HL-60 (cell line): ENCODE results near the gene TYW1.
"Not testable (repeated sequence)": the region's sequence is repeated elsewhere in the genome, so short reads cannot be mapped to it uniquely, and the experiment has no call there.

ENCODE experiments used
- DNase-seq, 2 experiments: peaks; one replicate each; pipeline ENCODE4 v3.0.0-alpha.2; 2010 to 2020; ENCODE audit warnings: low read depth in 1 of 2, low spot score in 1 of 2
- H3K27ac ChIP-seq: fragments of 250-450 bp; sonication (Bioruptor Pico); replicated peaks from 2 replicates; pipeline ENCODE4 v1.5.1; 2020; ENCODE audit warnings: mild to moderate bottlenecking, moderate library complexity
- H3K27me3 ChIP-seq: fragments of 250-450 bp; sonication (Bioruptor Pico); 2 replicates; pipeline ENCODE4 v1.5.1; 2021; ENCODE audit warnings: mild to moderate bottlenecking, moderate library complexity; ENCODE audit not compliant: insufficient read depth, poor library complexity, severe bottlenecking
- H3K4me3 ChIP-seq: replicated peaks from 2 replicates; pipeline ENCODE4 v1.5.1; 2011; ENCODE audit warnings: mild to moderate bottlenecking, control low read depth, low read length; ENCODE audit not compliant: insufficient read depth
- GABPA ChIP-seq: IDR thresholded peaks from 2 replicates; pipeline ENCODE4 v1.6.1; 2012; ENCODE audit warnings: low read depth
- POLR2AphosphoS5 ChIP-seq: IDR thresholded peaks from 2 replicates; pipeline ENCODE4 v1.6.1; 2012; ENCODE audit warnings: low read depth
- SPI1 ChIP-seq: IDR thresholded peaks from 2 replicates; pipeline ENCODE4 v1.6.1; 2012; ENCODE audit warnings: low read depth, mild to moderate bottlenecking, borderline replicate concordance
- TF ChIP-seq, protein P1 (sequence below): IDR thresholded peaks from 2 replicates; pipeline ENCODE4 v1.6.1; 2012; ENCODE audit warnings: low read depth; ENCODE audit not compliant: insufficient replicate concordance
- TF ChIP-seq, protein P2 (sequence below): IDR thresholded peaks from one replicate; pipeline ENCODE4 v1.5.1; 2011; ENCODE audit warnings: low read length, control low read depth, inconsistent platforms; ENCODE audit not compliant: insufficient read depth

TYW1 gene

DNA sequence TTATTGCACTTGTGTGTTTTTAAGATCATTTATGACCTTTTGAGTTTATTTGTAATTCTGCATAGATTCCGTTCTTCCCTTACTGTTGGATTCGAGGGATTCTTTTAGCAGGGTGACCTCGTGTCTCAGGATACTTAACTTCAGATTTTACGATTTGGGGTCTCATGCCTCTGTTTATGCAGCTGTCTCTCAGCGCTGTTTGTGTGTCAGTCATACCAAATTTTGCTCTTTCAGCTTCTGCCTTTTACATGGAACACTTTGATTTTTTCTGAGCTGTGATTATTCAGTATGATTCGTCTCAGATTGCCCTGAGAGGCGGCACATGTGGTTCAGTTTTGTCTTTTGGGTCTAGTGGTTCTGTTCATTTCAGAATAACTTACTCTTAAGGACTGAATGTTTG is 236.9 kb downstream of the TYW1 start:
- not testable (repeated sequence) for H3K27ac ChIP-seq, H3K27me3 ChIP-seq, H3K4me3 ChIP-seq, DNase-seq

DNA sequence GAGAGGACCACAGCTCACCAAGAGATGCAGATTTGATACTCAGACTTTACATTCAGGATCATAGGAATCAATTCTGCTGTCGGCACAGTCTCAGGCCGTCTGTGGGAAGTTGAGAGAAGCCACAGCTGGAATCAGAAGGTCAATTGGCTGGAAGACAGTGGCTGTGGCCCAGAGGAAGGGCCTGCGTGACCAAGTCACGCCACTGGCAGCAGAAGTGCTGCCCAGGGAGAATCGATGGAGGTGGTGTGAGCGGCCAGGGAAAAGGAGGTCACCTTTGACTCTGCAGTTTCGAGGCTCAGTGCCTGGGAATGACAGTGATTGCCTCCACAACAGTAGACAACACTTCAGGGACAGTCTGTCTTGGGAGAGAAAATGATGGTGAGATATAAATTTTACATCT is 239.6 kb downstream of the TYW1 start:
- not testable (repeated sequence) for H3K27ac ChIP-seq, H3K4me3 ChIP-seq, DNase-seq, H3K27me3 ChIP-seq

DNA sequence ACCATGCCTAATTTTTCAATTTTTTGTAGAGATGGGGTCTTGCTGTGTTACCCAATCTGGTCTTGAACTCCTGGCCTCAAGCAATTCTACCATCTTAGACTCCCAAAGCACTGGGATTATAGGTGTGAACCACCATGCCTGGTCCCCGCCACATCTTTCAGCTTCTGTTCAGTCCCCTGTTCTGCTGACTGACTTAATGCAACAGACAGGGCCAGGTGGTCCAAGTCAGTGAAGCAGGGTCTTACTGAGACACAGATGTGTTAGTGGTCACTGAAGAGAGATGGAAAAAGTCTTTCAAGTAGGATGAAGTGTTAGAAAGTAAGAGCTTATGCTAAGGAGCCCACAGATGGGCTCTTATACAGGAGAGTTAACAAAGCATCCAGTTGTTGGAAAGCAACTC is 246.2 kb downstream of the TYW1 start:
- not testable (repeated sequence) for H3K4me3 ChIP-seq, H3K27me3 ChIP-seq, H3K27ac ChIP-seq, DNase-seq

DNA sequence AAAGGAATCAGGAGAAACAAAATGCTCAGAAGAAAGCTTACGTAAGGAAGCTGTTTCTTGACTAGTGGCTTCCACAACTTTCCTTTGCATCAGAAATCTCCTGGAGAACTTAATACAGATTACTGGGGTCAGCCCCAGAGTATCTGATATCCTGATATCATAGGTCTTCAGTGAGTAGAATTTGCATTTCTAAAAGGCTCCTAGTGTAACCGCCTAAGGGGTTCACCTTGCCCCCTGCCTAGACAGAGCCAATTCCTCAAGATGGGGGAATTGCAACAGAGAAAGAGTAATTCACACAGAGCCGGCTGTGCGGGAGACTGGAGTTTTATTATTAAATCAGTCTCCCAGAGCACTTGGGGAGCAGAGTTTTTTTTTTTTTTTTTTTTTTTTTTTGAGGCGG is 251.7 kb downstream of the TYW1 start:
- not testable (repeated sequence) for H3K27ac ChIP-seq, DNase-seq, H3K27me3 ChIP-seq, H3K4me3 ChIP-seq

DNA sequence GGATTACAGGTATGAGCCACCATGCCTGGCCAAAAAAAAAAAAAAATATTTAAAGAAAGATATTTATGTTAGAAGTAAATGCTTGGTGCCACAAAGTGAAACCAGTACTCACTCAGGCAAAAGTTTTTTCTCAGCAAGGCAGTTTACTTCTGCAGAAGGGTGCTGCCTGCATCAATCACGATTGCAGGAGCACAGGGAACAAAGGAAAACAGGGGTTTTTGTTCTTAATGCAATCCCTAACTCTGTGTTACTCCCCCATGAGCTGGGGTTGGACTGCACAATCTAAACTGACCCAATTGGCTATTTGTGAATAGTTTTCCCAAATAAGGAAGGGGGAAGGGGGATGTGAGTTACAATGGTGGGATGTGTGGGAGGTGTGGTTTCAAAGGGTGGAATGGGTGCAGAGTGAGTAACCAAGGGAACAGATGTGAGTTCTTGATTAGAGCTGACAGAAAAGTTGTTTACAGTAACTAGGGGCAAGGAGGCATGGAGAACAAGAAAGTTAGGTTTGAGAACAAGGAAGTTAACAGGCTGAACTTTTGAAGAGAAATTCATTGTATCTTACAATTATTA is 255.4 kb downstream of the TYW1 start:
- TF ChIP-seq, protein P1, sequence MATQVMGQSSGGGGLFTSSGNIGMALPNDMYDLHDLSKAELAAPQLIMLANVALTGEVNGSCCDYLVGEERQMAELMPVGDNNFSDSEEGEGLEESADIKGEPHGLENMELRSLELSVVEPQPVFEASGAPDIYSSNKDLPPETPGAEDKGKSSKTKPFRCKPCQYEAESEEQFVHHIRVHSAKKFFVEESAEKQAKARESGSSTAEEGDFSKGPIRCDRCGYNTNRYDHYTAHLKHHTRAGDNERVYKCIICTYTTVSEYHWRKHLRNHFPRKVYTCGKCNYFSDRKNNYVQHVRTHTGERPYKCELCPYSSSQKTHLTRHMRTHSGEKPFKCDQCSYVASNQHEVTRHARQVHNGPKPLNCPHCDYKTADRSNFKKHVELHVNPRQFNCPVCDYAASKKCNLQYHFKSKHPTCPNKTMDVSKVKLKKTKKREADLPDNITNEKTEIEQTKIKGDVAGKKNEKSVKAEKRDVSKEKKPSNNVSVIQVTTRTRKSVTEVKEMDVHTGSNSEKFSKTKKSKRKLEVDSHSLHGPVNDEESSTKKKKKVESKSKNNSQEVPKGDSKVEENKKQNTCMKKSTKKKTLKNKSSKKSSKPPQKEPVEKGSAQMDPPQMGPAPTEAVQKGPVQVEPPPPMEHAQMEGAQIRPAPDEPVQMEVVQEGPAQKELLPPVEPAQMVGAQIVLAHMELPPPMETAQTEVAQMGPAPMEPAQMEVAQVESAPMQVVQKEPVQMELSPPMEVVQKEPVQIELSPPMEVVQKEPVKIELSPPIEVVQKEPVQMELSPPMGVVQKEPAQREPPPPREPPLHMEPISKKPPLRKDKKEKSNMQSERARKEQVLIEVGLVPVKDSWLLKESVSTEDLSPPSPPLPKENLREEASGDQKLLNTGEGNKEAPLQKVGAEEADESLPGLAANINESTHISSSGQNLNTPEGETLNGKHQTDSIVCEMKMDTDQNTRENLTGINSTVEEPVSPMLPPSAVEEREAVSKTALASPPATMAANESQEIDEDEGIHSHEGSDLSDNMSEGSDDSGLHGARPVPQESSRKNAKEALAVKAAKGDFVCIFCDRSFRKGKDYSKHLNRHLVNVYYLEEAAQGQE: no peak
- TF ChIP-seq SPI1: no peak
- TF ChIP-seq, protein P2, sequence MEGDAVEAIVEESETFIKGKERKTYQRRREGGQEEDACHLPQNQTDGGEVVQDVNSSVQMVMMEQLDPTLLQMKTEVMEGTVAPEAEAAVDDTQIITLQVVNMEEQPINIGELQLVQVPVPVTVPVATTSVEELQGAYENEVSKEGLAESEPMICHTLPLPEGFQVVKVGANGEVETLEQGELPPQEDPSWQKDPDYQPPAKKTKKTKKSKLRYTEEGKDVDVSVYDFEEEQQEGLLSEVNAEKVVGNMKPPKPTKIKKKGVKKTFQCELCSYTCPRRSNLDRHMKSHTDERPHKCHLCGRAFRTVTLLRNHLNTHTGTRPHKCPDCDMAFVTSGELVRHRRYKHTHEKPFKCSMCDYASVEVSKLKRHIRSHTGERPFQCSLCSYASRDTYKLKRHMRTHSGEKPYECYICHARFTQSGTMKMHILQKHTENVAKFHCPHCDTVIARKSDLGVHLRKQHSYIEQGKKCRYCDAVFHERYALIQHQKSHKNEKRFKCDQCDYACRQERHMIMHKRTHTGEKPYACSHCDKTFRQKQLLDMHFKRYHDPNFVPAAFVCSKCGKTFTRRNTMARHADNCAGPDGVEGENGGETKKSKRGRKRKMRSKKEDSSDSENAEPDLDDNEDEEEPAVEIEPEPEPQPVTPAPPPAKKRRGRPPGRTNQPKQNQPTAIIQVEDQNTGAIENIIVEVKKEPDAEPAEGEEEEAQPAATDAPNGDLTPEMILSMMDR: no peak
- no peak for TF ChIP-seq POLR2AphosphoS5
- no peak for TF ChIP-seq GABPA
- no peak for DNase-seq
- no peaks in the 10 kb centered on the region for H3K27me3 ChIP-seq
- H3K27ac ChIP-seq: no peak overlapping the region
- no peak overlapping the region for H3K4me3 ChIP-seq

DNA sequence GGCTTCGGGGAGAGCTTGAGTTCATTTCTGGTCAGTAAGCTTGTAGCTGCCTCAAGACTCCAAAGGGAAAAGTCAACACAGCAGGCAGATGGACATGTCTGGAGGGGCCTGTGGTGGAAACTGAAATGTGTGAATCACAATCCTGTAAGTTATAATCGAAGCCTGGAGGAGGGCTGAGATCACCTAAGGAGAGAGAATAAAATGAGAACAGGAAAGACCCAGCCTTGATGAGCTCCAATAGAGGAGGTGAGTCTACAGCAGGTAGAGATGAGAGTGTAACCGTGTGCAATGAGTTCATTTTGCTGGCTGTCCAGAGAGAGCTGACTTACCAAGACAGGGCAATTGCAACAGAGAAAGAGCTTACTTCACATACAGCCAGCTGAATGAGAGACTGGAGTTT is 258.4 kb downstream of the TYW1 start:
- H3K4me3 ChIP-seq, H3K27me3 ChIP-seq, H3K27ac ChIP-seq, DNase-seq: not testable (repeated sequence)

DNA sequence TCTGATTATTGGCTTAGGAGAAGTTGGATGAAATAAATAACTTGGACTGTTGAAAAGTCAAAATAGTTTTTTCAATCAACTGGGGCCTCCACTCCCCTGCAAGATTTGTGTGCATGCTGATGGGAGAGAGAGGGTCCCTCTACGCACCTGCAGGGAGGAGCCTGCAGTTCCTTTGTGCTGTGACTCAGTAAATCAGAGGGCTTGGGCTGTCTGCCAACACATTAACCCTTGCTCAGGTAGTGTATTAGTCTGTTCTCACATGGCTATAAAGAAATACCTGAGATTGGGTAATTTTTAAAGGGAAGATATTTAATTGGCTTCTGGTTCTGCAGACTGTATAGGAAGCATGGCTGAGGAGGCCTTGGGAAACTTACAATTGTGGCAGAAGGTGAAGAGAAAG is 261.1 kb downstream of the TYW1 start:
- DNase-seq, H3K4me3 ChIP-seq, H3K27ac ChIP-seq, H3K27me3 ChIP-seq: not testable (repeated sequence)

DNA sequence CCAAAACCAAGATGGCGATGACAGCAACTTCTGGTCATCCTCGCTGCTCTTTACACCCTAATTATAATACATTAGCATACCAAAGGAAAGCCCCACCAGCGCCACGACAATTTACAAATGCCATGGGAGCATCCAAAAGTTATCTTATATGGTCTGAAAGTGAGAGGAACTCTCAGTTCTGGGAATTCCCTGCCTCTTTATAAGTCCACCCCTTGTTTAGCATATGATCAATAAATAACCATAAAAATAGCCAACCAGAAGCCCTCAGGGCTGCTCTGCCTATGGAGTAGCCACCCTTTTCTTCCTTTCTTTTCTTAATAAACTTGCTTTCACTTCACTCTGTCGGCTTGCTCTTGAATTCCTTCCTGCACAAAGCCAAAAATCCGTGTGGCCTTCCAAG is 262.7 kb downstream of the TYW1 start:
- not testable (repeated sequence) for DNase-seq, H3K27me3 ChIP-seq, H3K4me3 ChIP-seq, H3K27ac ChIP-seq

DNA sequence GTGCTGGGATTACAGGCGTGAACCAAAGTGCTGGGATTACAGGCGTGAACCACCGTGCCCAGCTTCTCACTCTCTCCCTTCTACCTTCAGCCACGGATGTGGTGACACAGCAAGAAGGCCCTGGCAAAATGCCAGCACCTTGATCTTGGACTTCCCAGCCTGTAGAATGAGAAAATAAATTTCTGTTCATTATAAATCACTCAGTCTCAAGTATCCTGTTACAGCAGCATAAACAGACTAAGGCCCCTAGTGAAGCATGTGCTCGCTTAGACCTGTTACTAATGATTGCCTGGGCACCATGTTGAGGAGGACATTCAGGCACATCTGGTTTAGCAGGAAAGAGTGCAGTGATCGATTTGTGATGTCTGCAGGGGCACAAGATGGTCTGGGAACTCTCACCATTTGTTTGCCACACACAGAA is 263.5 kb downstream of the TYW1 start:
- H3K27ac ChIP-seq, DNase-seq, H3K4me3 ChIP-seq, H3K27me3 ChIP-seq: not testable (repeated sequence)

DNA sequence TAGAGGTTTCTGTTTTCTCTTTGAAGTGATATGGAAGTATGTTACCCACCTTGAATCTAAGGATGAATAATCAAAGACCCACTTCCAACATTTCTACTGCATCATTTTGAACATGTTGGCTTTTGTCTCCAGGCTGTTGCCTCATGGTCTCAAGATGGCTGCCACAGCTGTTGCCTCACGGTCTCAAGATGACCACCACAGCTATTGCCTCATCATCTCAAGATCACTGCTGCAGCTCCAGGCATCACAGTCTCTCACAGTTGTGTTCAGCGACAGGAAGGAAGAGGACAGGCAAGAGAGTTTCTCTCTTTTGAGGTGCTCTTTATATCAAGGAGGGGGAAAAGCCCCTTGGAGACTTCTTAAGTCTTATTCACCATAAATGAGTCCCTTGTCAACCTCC is 267.4 kb downstream of the TYW1 start:
- H3K27ac ChIP-seq, H3K4me3 ChIP-seq, H3K27me3 ChIP-seq: not testable (repeated sequence)
- peak; percentile 5 to 23 for DNase-seq

DNA sequence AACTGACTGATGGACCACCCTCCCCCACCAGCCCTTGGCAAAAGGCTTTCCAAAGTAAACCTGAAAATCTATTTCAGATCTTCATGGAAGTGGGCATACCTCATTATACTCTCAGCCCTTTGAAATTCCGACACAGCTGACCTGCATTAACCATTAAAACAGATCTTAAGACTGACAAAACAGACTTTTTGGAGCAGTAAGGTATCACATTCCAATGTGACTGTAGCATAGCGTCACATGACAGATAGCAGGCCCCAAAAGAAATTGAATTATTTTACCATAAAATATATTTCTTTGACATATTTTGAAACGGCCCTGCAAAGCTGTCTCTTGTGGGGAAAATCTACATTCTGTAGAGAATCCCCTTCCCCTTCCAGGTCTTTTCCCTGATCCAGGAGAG is 269.4 kb downstream of the TYW1 start:
- not testable (repeated sequence) for DNase-seq, H3K27ac ChIP-seq, H3K4me3 ChIP-seq, H3K27me3 ChIP-seq
